NCI-H774 (cell line): ENCODE measurements around the gene ZNF471.

Experiments used
- DNase-seq: peaks from one replicate; lab custom pipeline; 2025; lab: John Stamatoyannopoulos, UW

Gene ZNF471

GRCh38 chr19:56573914-56574313 lies 66.3 kb downstream of the ZNF471 start:
- no peak for DNase-seq

DNA sequence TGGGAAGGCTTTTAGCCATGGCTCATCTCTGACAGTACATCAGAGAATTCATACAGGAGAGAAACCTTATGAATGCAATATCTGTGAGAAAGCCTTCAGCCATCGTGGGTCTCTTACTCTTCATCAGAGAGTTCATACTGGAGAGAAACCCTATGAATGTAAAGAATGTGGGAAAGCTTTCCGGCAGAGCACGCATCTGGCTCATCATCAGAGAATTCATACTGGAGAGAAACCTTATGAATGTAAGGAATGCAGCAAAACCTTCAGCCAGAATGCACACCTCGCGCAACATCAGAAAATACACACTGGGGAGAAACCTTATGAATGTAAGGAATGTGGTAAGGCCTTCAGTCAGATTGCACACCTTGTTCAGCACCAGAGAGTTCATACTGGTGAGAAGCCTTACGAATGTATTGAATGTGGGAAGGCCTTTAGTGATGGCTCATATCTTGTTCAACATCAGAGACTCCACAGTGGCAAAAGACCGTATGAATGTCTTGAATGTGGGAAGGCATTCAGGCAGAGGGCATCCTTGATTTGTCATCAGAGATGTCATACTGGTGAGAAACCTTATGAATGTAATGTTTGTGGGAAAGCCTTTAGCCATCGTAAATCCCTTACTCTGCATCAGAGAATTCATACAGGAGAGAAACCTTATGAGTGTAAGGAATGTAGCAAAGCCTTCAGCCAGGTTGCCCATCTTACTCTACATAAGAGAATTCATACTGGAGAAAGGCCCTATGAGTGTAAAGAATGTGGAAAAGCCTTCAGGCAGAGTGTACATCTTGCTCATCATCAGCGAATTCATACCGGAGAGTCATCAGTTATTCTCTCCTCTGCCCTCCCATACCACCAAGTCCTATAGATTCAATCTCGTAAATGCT lies 70.3 kb downstream of the ZNF471 start:
- no peak for DNase-seq
